Loucy (cell line): ENCODE measurements around the gene ARMC9.

Experiments
- H2AFZ ChIP-seq: fragments of 200-600 bp; sonication (generic); 2 replicates; pipeline ENCODE4 v1.6.0; 2016; ENCODE audit warnings: antibody characterized with exemption, mild to moderate bottlenecking, low read length, moderate library complexity
- H3F3A ChIP-seq: fragments of 200-600 bp; 2 replicates; pipeline ENCODE4 v1.6.0; 2016; ENCODE audit warnings: antibody characterized with exemption, low read depth, mild to moderate bottlenecking
- H3K27me3 ChIP-seq: fragments of 200-600 bp; sonication (generic); 2 replicates; pipeline ENCODE4 v1.6.1; 2014; ENCODE audit warnings: low read length, mild to moderate bottlenecking; ENCODE audit not compliant: insufficient read depth, poor library complexity, severe bottlenecking
- H3K36me3 ChIP-seq: fragments of 200-600 bp; sonication (generic); 2 replicates; pipeline ENCODE4 v1.6.1; 2016; ENCODE audit warnings: low read length; ENCODE audit not compliant: insufficient read depth
- H3K4me1 ChIP-seq: fragments of 200-600 bp; sonication (generic); 2 replicates; pipeline ENCODE4 v1.5.1; 2014; ENCODE audit warnings: low read length, mild to moderate bottlenecking; ENCODE audit not compliant: insufficient read depth, poor library complexity, severe bottlenecking
- H3K4me2 ChIP-seq: fragments of 200-600 bp; sonication (generic); 2 replicates; pipeline ENCODE4 v1.6.0; 2014; ENCODE audit warnings: antibody characterized with exemption, low read length, low read depth, mild to moderate bottlenecking; ENCODE audit not compliant: poor library complexity, severe bottlenecking
- H3K4me3 ChIP-seq: fragments of 200-600 bp; sonication (generic); 2 replicates; pipeline ENCODE4 v1.5.1; 2014; ENCODE audit warnings: low read length, mild to moderate bottlenecking, mixed read lengths; ENCODE audit not compliant: poor library complexity, severe bottlenecking
- H3K79me2 ChIP-seq: fragments of 200-600 bp; sonication (generic); 2 replicates; pipeline ENCODE4 v1.6.1; 2014; ENCODE audit warnings: low read length; ENCODE audit not compliant: insufficient read depth
- H3K9ac ChIP-seq: fragments of 200-600 bp; sonication (generic); 2 replicates; pipeline ENCODE4 v1.6.0; 2014; ENCODE audit warnings: mild to moderate bottlenecking, low read depth, low read length, moderate library complexity; ENCODE audit not compliant: poor library complexity, severe bottlenecking
- H3K9me2 ChIP-seq: fragments of 200-600 bp; sonication (generic); replicated peaks from 2 replicates; pipeline ENCODE4 v1.6.1; 2016; ENCODE audit warnings: low read depth, low read length, mixed read lengths
- H3K9me3 ChIP-seq: fragments of 200-600 bp; sonication (generic); 2 replicates; pipeline ENCODE4 v1.6.1; 2014; ENCODE audit warnings: mild to moderate bottlenecking, antibody characterized with exemption, low read length, low read depth; ENCODE audit not compliant: insufficient read depth
- H4K20me1 ChIP-seq: fragments of 200-600 bp; sonication (generic); 2 replicates; pipeline ENCODE4 v1.6.0; 2014; ENCODE audit warnings: antibody characterized with exemption, low read length, mild to moderate bottlenecking; ENCODE audit not compliant: insufficient read depth, poor library complexity, severe bottlenecking
- EZH2phosphoT487 ChIP-seq: fragments of 200-600 bp; IDR thresholded peaks from 2 replicates; pipeline ENCODE4 v1.6.1; 2018; ENCODE audit warnings: antibody characterized with exemption, mild to moderate bottlenecking, moderate library complexity, borderline replicate concordance
- TF ChIP-seq, protein P1 (sequence below): fragments of 200-600 bp; sonication (generic); conservative IDR thresholded peaks from 2 replicates; pipeline ENCODE4 v1.5.1; 2014; ENCODE audit warnings: mild to moderate bottlenecking, antibody characterized with exemption, low read length

ARMC9 gene

DNA sequence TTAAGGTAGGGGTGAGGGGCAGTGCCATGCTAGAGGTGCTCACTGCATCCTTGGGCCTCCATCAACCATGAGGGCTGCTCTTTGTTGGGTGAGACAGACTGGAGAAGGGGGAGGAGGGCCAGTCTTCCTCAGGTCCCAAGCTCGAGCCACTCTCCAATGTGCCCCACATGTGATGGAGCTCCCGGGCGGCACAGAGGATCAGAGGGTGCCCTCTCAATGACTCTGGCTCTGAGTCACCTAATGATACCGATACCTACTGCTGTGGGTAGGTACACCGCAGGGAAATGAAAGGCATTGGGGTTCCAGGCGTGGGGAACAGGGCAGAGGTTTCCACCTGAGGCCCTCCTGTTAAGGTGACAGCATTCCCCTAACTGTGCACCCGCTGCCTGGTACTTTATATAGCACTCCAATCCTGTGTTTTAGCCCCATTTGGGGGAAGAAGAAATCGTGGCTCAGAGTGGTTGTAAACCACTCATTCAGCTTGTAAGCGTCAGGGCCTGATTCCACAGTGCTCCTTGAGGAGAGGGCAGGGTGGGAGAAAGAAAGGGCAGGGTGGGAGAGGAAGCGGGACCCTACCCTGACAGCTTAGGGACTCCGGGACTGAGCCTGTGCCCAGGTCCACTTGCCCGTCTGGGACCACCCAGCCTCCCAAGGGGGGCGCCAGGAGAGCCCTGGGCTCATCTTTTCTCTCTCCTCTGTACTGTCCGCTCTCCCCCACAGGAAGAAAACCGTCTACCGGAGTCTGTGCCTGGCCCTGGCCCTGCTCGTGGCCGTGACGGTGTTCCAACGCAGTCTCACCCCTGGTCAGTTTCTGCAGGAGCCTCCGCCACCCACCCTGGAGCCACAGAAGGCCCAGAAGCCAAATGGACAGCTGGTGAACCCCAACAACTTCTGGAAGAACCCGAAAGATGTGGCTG lies 198.8 kb downstream of the ARMC9 start:
- Histone ChIP-seq H3K4me2 (no peak overlapping the region), H2AFZ (no peak overlapping the region), H3K4me3 (no peak overlapping the region), H3K79me2 (peaks cover 3% of the 10 kb centered on the region; the same call in 1 of the 2 replicates), H4K20me1 (no peaks in the 10 kb centered on the region), H3F3A (no peaks in the 10 kb centered on the region), H3K9me3 (no peaks in the 10 kb centered on the region), H3K4me1 (peaks cover 41% of the 10 kb centered on the region), H3K36me3 (no peaks in the 10 kb centered on the region), H3K27me3 (no peaks in the 10 kb centered on the region), H3K9ac (no peak overlapping the region), H3K9me2 (no peaks in the 10 kb centered on the region)
- TF ChIP-seq, protein P1, sequence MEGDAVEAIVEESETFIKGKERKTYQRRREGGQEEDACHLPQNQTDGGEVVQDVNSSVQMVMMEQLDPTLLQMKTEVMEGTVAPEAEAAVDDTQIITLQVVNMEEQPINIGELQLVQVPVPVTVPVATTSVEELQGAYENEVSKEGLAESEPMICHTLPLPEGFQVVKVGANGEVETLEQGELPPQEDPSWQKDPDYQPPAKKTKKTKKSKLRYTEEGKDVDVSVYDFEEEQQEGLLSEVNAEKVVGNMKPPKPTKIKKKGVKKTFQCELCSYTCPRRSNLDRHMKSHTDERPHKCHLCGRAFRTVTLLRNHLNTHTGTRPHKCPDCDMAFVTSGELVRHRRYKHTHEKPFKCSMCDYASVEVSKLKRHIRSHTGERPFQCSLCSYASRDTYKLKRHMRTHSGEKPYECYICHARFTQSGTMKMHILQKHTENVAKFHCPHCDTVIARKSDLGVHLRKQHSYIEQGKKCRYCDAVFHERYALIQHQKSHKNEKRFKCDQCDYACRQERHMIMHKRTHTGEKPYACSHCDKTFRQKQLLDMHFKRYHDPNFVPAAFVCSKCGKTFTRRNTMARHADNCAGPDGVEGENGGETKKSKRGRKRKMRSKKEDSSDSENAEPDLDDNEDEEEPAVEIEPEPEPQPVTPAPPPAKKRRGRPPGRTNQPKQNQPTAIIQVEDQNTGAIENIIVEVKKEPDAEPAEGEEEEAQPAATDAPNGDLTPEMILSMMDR, result no peak
- TF ChIP-seq EZH2phosphoT487, result no peak

DNA sequence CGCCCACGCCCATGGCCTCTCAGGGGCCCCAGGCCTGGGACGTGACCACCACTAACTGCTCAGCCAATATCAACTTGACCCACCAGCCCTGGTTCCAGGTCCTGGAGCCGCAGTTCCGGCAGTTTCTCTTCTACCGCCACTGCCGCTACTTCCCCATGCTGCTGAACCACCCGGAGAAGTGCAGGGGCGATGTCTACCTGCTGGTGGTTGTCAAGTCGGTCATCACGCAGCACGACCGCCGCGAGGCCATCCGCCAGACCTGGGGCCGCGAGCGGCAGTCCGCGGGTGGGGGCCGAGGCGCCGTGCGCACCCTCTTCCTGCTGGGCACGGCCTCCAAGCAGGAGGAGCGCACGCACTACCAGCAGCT lies 199.5 kb downstream of the ARMC9 start:
- H3K27me3 ChIP-seq, result no peaks in the 10 kb centered on the region
- no peaks in the 10 kb centered on the region for H3K9me3 ChIP-seq
- H3K4me2 ChIP-seq, result no peak overlapping the region
- peaks cover 3% of the 10 kb centered on the region; the same call in 1 of the 2 replicates for H3K79me2 ChIP-seq
- H3K9ac ChIP-seq, result no peak overlapping the region
- peaks cover 34% of the 10 kb centered on the region for H3K4me1 ChIP-seq
- no peaks in the 10 kb centered on the region for H3K36me3 ChIP-seq
- H2AFZ ChIP-seq, result no peak overlapping the region
- H4K20me1 ChIP-seq, result no peaks in the 10 kb centered on the region
- no peak for TF ChIP-seq EZH2phosphoT487
- H3F3A ChIP-seq, result no peaks in the 10 kb centered on the region
- H3K4me3 ChIP-seq, result no peak overlapping the region
- H3K9me2 ChIP-seq, result no peaks in the 10 kb centered on the region

DNA sequence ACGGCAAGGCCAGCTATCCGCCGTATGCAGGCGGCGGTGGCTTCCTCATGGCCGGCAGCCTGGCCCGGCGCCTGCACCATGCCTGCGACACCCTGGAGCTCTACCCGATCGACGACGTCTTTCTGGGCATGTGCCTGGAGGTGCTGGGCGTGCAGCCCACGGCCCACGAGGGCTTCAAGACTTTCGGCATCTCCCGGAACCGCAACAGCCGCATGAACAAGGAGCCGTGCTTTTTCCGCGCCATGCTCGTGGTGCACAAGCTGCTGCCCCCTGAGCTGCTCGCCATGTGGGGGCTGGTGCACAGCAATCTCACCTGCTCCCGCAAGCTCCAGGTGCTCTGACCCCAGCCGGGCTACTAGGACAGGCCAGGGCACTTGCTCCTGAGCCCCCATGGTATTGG lies 200.2 kb downstream of the ARMC9 start:
- H3K4me2 ChIP-seq, result no peak overlapping the region
- no peaks in the 10 kb centered on the region for H3F3A ChIP-seq
- TF ChIP-seq EZH2phosphoT487, result no peak
- TF ChIP-seq, protein P1, result no peak
- no peak overlapping the region for H2AFZ ChIP-seq
- H3K9me2 ChIP-seq, result no peaks in the 10 kb centered on the region
- H3K9ac ChIP-seq, result no peak overlapping the region
- H3K4me3 ChIP-seq, result no peak overlapping the region
- no peaks in the 10 kb centered on the region for H3K9me3 ChIP-seq
- H3K79me2 ChIP-seq, result peaks cover 3% of the 10 kb centered on the region; the same call in 1 of the 2 replicates
- H3K4me1 ChIP-seq, result peaks cover 27% of the 10 kb centered on the region
- no peaks in the 10 kb centered on the region for H3K36me3 ChIP-seq
- H4K20me1 ChIP-seq, result no peaks in the 10 kb centered on the region
- H3K27me3 ChIP-seq, result no peaks in the 10 kb centered on the region
